ENCODE measurements around the gene CMTM5. TPM values are rescaled to one million over a fixed set of nuclear protein-coding genes. Genes with fewer than 3 reads are reported as not detected.

The CMTM5 gene
- total RNA-seq, 1 experiment from 2014 or later: not detected

GRCh38 chr14:23396781-23397407 lies 20.0 kb downstream of the CMTM5 start:
- ChIA-PET CTCF (interaction anchor here (0.7 kb wide), 1 partner anchor 81 kb away, joined by 3 read pairs; no protein-coding TSS in a partner anchor), POLR2A (no interaction called here)
- H3K27me3 Mint-ChIP-seq (ENCODE audit: insufficient read depth, unreplicated experiment): peaks cover 3% of the 10 kb centered on the region
- no peaks in the 10 kb centered on the region; the same call in 1 of the 2 replicates for H3K27me3 ChIP-seq (replicated peaks; ENCODE audit: control insufficient read depth, insufficient read depth, low read length)
- intact Hi-C loops (cut with micrococcal nuclease; ENCODE audit: unreplicated experiment): no loop called here
- H3K4me3 ChIP-seq (ENCODE audit: low read depth, low read length): no peak overlapping the region
- no peaks in the 10 kb centered on the region for H3K9me3 Mint-ChIP-seq (ENCODE audit: unreplicated experiment)
- no peaks in the 10 kb centered on the region for H3K4me1 Mint-ChIP-seq (ENCODE audit: low read depth, unreplicated experiment)
- no peaks in the 10 kb centered on the region for H3K4me1 ChIP-seq
- no peaks in the 10 kb centered on the region for H3K9me3 ChIP-seq
- no peak for TF ChIP-seq CTCF (IDR thresholded peaks at IDR 0.05; ENCODE audit: insufficient read depth in 1 of 2, low read depth in 1 of 2, low read length in 1 of 2, severe bottlenecking in 1 of 2, unreplicated experiment in 1 of 2)
- no peak overlapping the region for H3K4me3 Mint-ChIP-seq (ENCODE audit: unreplicated experiment)
- H3K27ac Mint-ChIP-seq (ENCODE audit: unreplicated experiment): no peak overlapping the region
- no peak for DNase-seq
- no peaks in the 10 kb centered on the region for H3K36me3 Mint-ChIP-seq (ENCODE audit: insufficient read depth, unreplicated experiment)
- no peaks in the 10 kb centered on the region for H3K36me3 ChIP-seq (ENCODE audit: control insufficient read depth, insufficient read depth, low read length)
- no TSS peak for BruUV-seq (replicated peaks)

GRCh38 chr14:23398348-23398747 lies 21.5 kb downstream of the CMTM5 start:
- POLR2A ChIA-PET: no interaction called here

GRCh38 chr14:23399136-23399535 lies 22.3 kb downstream of the CMTM5 start:
- Histone ChIP-seq H3K27me3 (replicated peaks; ENCODE audit: control insufficient read depth, insufficient read depth, low read length) (no peaks in the 10 kb centered on the region; the same call in 1 of the 2 replicates), H3K4me1 (no peaks in the 10 kb centered on the region), H3K4me3 (ENCODE audit: low read depth, low read length) (no peak overlapping the region), H3K9me3 (no peaks in the 10 kb centered on the region), H3K36me3 (ENCODE audit: control insufficient read depth, insufficient read depth, low read length) (no peaks in the 10 kb centered on the region)
- peaks cover 7% of the 10 kb centered on the region for H3K27me3 Mint-ChIP-seq (ENCODE audit: insufficient read depth, unreplicated experiment)
- H3K36me3 Mint-ChIP-seq (ENCODE audit: insufficient read depth, unreplicated experiment): no peaks in the 10 kb centered on the region
- POLR2A ChIA-PET: no interaction called here
- no peaks in the 10 kb centered on the region for H3K9me3 Mint-ChIP-seq (ENCODE audit: unreplicated experiment)
- BruUV-seq (replicated peaks): no TSS peak
- TF ChIP-seq CTCF (IDR thresholded peaks at IDR 0.05; ENCODE audit: insufficient read depth in 1 of 2, low read depth in 1 of 2, low read length in 1 of 2, severe bottlenecking in 1 of 2, unreplicated experiment in 1 of 2): no peak
- no peaks in the 10 kb centered on the region for H3K4me1 Mint-ChIP-seq (ENCODE audit: low read depth, unreplicated experiment)
- no peak for DNase-seq
- H3K27ac Mint-ChIP-seq (ENCODE audit: unreplicated experiment): no peak overlapping the region
- CTCF ChIA-PET: no interaction called here
- intact Hi-C loops (cut with micrococcal nuclease; ENCODE audit: unreplicated experiment): no loop called here
- no peak overlapping the region for H3K4me3 Mint-ChIP-seq (ENCODE audit: unreplicated experiment)

More at GRCh38 chr14:23398348-23398747, 21.5 kb downstream of the CMTM5 start:
- CTCF ChIA-PET: no interaction called here
- no peaks in the 10 kb centered on the region for H3K36me3 Mint-ChIP-seq (ENCODE audit: insufficient read depth, unreplicated experiment)
- no peaks in the 10 kb centered on the region for H3K9me3 ChIP-seq
- TF ChIP-seq CTCF (IDR thresholded peaks at IDR 0.05; ENCODE audit: insufficient read depth in 1 of 2, low read depth in 1 of 2, low read length in 1 of 2, severe bottlenecking in 1 of 2, unreplicated experiment in 1 of 2): no peak
- no peak overlapping the region for H3K27ac Mint-ChIP-seq (ENCODE audit: unreplicated experiment)
- intact Hi-C loops (cut with micrococcal nuclease; ENCODE audit: unreplicated experiment): no loop called here
- H3K27me3 ChIP-seq (replicated peaks; ENCODE audit: control insufficient read depth, insufficient read depth, low read length): no peaks in the 10 kb centered on the region; the same call in 1 of the 2 replicates
- H3K4me3 Mint-ChIP-seq (ENCODE audit: unreplicated experiment): no peak overlapping the region
- no TSS peak for BruUV-seq (replicated peaks)
- no peaks in the 10 kb centered on the region for H3K4me1 ChIP-seq
- H3K36me3 ChIP-seq (ENCODE audit: control insufficient read depth, insufficient read depth, low read length): no peaks in the 10 kb centered on the region
- H3K9me3 Mint-ChIP-seq (ENCODE audit: unreplicated experiment): no peaks in the 10 kb centered on the region
- DNase-seq: no peak
- peaks cover 6% of the 10 kb centered on the region for H3K27me3 Mint-ChIP-seq (ENCODE audit: insufficient read depth, unreplicated experiment)
- no peaks in the 10 kb centered on the region for H3K4me1 Mint-ChIP-seq (ENCODE audit: low read depth, unreplicated experiment)
- no peak overlapping the region for H3K4me3 ChIP-seq (ENCODE audit: low read depth, low read length)
